GM18526 (cell line): Measurements from ENCODE around the gene DCTN5.

ENCODE experiments used
- POLR2A ChIP-seq: IDR thresholded peaks from 3 replicates; pipeline ENCODE4 v1.6.1; 2011; ENCODE audit not compliant: insufficient read length; ENCODE audit errors: extremely low read depth

DCTN5 gene

DNA sequence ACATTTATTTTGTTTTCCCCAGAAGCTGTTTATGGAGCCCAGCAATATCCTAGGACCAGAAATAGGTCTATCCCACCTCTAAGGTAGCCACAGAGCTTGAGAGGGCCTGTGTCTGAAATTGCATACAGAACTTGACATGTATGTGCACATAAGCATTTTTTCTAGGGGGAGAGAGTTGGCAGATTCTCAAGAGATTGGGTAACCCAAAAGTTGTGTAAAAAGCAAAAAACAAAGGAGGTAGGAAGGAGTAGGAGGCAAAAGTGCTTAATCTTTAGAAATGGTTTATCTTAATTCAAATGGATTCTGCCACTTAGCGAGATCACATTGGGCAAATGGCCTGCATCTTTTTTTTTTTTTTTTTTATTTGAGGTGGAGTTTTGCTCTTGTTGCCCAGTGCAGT lies 40.9 kb downstream of the DCTN5 start:
- TF ChIP-seq POLR2A = no peak

- TF ChIP-seq POLR2A = no peak
Measured at GRCh38 chr16:23683487-23683886, 42.2 kb downstream of the DCTN5 start.

- no peak for TF ChIP-seq POLR2A
Measured at GRCh38 chr16:23687034-23687808, 46.0 kb downstream of the DCTN5 start.

DNA sequence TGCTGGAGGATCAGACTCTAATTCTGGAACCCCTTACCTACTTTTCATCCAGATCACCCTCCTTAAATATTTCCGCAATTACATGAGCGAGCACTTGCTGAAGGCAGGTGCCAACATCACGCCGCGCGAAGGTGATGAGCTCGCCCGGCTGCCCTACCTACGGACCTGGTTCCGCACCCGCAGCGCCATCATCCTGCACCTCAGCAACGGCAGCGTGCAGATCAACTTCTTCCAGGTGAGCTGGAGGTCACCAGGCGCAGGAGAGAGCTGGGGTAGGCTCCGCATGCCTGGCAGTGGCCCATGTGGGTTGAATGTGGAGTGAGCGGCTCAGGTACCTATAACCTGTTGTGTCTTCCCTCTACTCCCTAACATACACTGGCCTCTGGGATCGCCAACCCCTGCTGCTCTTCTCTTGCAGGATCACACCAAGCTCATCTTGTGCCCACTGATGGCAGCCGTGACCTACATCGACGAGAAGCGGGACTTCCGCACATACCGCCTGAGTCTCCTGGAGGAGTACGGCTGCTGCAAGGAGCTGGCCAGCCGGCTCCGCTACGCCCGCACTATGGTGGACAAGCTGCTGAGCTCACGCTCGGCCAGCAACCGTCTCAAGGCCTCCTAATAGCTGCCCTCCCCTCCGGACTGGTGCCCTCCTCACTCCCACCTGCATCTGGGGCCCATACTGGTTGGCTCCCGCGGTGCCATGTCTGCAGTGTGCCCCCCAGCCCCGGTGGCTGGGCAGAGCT lies 48.3 kb downstream of the DCTN5 start:
- TF ChIP-seq POLR2A = no peak

DNA sequence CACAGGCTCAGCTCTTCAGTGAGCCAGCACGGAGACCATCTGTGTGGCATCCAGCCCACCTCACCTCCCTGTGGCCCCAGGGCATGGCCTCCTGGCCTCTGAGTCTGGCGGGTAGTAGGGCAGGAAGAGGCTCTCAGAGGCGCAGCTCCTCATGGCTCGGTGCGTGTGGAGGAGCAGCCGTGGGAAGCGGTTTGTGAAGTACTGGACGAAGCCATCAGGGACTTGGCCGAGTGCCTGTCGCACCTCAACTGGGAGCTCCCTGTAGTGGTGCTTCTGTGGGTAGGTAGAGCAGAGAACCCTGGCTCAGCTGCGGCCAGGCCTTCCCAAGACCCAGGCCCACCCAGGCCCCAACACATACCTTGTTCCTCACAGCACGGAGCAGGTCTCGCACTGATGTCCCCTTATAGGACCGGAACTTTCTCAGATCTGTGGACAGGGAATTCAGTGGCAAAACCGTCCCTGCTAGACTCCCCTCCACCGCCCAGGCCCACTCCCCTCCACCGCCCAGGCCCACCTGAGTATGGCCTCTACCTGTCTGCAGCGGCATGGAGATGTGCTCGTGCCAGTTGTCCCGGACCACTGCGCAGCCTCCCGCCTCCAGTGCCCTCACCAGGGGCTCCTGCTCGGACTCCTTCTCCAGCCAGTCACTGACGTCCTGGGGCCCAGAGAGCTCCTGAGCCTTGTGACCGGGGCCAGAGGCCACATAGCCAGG lies 49.7 kb downstream of the DCTN5 start:
- no peak for TF ChIP-seq POLR2A

GRCh38 chr16:23691483-23692189 lies 50.4 kb downstream of the DCTN5 start:
- no peak for TF ChIP-seq POLR2A

- TF ChIP-seq POLR2A = no peak
Measured at GRCh38 chr16:23692190-23692837, 51.0 kb downstream of the DCTN5 start.

- no peak for TF ChIP-seq POLR2A
Measured at GRCh38 chr16:23694265-23694643, 53.0 kb downstream of the DCTN5 start.

GRCh38 chr16:23694644-23695373 lies 53.5 kb downstream of the DCTN5 start:
- no peak for TF ChIP-seq POLR2A

- TF ChIP-seq POLR2A = no peak
Measured at GRCh38 chr16:23695756-23696155, 54.5 kb downstream of the DCTN5 start.

- TF ChIP-seq POLR2A = no peak
Measured at GRCh38 chr16:23699100-23699499, 57.8 kb downstream of the DCTN5 start.

GRCh38 chr16:23700093-23700492 lies 58.8 kb downstream of the DCTN5 start:
- TF ChIP-seq POLR2A = no peak

DNA sequence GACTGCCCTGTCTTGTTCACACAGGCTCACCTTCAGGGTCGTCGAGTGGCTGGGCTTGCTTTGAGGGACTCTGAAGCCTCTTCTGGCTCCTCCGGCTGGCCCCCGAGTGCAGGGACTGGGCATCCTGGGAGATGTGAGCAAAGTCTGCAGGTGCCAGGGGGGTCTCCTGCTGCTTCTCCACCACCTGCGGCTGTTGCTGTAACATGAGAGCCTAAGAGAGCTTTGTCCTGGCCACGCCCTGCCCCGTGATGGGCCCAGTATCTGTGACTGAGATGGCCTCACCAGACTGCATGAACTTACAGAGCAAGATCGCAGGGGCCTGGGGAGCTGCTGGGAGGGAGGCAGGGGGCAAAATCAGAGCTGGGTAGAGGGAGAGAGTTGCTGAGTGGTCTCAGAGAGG lies 59.2 kb downstream of the DCTN5 start:
- TF ChIP-seq POLR2A = no peak

GRCh38 chr16:23701045-23701444 lies 59.8 kb downstream of the DCTN5 start:
- TF ChIP-seq POLR2A = no peak
